Hematopoietic multipotent progenitor cell treated with erythropoietin and hydrocortisone succinate and interleukin-3 and kit ligand, for 6 days (in vitro differentiated cells): ENCODE results near the gene ITPR1.
A peak's percentile ranks its signal among the peaks of the same experiment; 100 is the strongest.

Experiments used
- DNase-seq: peaks from one replicate; pipeline ENCODE4 v3.0.0-alpha.2; 2015

The ITPR1 gene

GRCh38 chr3:4882548-4882947 lies 389.4 kb downstream of the ITPR1 start:
- DNase-seq: no peak

- no peak for DNase-seq
These were observed 389.9 kb downstream of the ITPR1 start for GRCh38 chr3:4883011-4883410.

GRCh38 chr3:4884888-4885287 lies 391.7 kb downstream of the ITPR1 start:
- DNase-seq: no peak

GRCh38 chr3:4885316-4885715 lies 392.2 kb downstream of the ITPR1 start:
- DNase-seq: no peak

- no peak for DNase-seq
These were observed 393.3 kb downstream of the ITPR1 start for GRCh38 chr3:4886448-4886847.

- no peak for DNase-seq
These were observed 394.0 kb downstream of the ITPR1 start for GRCh38 chr3:4887177-4887576.

GRCh38 chr3:4888913-4889846 lies 396.0 kb downstream of the ITPR1 start:
- peak; percentile 46 for DNase-seq

- no peak for DNase-seq
These were observed 396.7 kb downstream of the ITPR1 start for GRCh38 chr3:4889896-4890295.

- DNase-seq: no peak
These were observed 401.9 kb downstream of the ITPR1 start for GRCh38 chr3:4894891-4895530.

- no peak for DNase-seq
These were observed 402.7 kb downstream of the ITPR1 start for GRCh38 chr3:4895838-4896237.
